Endothelial cell of umbilical vein (primary cell): Measurements from ENCODE around the gene TBC1D7. TPM values are rescaled to one million over a fixed set of nuclear protein-coding genes. Genes with fewer than 3 reads are reported as not detected.

Experiments used
- BruUV-seq: library from RNA; stranded (reverse); fragments of 400-500 nt; replicated peaks from 2 replicates; lab custom pipeline; 2021; lab: Mats Ljungman, UMichigan
- CTCF ChIA-PET: fragments of 300-600, 350-600 bp; sonication (Branson Sonifier 250); formaldehyde crosslinking; loops from one replicate; lab custom pipeline; 2021; ENCODE audit warnings: antibody characterized with exemption, inconsistent platforms; lab: Charles Lee
- POLR2A ChIA-PET: fragments of 300-600, 350-600 bp; sonication (Branson Sonifier 250); formaldehyde crosslinking; loops from one replicate; lab custom pipeline; 2021; ENCODE audit warnings: antibody characterized with exemption, inconsistent platforms; lab: Charles Lee
- DNase-seq: peaks from one replicate; pipeline ENCODE4 v3.0.0-alpha.2; 2011; ENCODE audit warnings: low read depth, low spot score
- FAIRE-seq: peaks from 2 replicates; lab custom pipeline; 2011; peaks lifted over from hg19 to GRCh38; lab: Jason Lieb, UNC
- H2AFZ ChIP-seq: 2 replicates; pipeline ENCODE4 v1.6.0; 2012; ENCODE audit warnings: low read depth, low read length, control low read depth, inconsistent platforms
- H3K27ac ChIP-seq: 2 replicates; pipeline ENCODE4 v1.5.1; 2011; ENCODE audit warnings: low read depth, mild to moderate bottlenecking, control low read depth, low read length, moderate library complexity; ENCODE audit not compliant: insufficient read depth
- H3K27me3 ChIP-seq, 2 experiments: 2 replicates each; pipeline versions ENCODE4 v1.6.0 to v1.6.1; 2011; ENCODE audit warnings: low read length in 2 of 2, mixed read lengths in 1 of 2; ENCODE audit not compliant: control insufficient read depth in 2 of 2, insufficient read depth in 2 of 2
- H3K36me3 ChIP-seq, 2 experiments: 2 replicates in 1 of 2; 3 replicates in 1 of 2; pipeline ENCODE4 v1.5.1; 2011; ENCODE audit warnings: low read length in 2 of 2, mild to moderate bottlenecking in 1 of 2, moderate library complexity in 1 of 2; ENCODE audit not compliant: control insufficient read depth in 2 of 2, insufficient read depth in 2 of 2; ENCODE audit errors: extremely low read depth in 1 of 2
- H3K4me1 ChIP-seq: 3 replicates; pipeline ENCODE4 v1.5.1; 2011; ENCODE audit warnings: mild to moderate bottlenecking, low read length; ENCODE audit not compliant: control insufficient read depth, insufficient read depth; ENCODE audit errors: extremely low read depth
- H3K4me2 ChIP-seq: 2 replicates; pipeline ENCODE4 v1.6.1; 2011; ENCODE audit warnings: low read length, control low read depth, mixed read lengths; ENCODE audit not compliant: insufficient read depth
- H3K4me3 ChIP-seq, 3 experiments: fragments of 200-600 bp in 1 of 3; sonication (generic), shearing (Covaris generic) in 1 of 3; replicated peaks in 1 of 3; 2 replicates each; pipeline ENCODE4 v1.5.1; 2011 to 2016; ENCODE audit warnings: control low read depth in 3 of 3, low read length in 3 of 3, mild to moderate bottlenecking in 2 of 3, inconsistent platforms in 1 of 3, low read depth in 1 of 3, moderate library complexity in 1 of 3; ENCODE audit not compliant: insufficient read depth in 1 of 3
- H3K79me2 ChIP-seq: 2 replicates; pipeline ENCODE4 v1.6.0; 2012; ENCODE audit warnings: low read length, inconsistent platforms; ENCODE audit not compliant: control insufficient read depth, insufficient read depth
- H3K9ac ChIP-seq: replicated peaks from 2 replicates; pipeline ENCODE3; 2011; ENCODE audit warnings: low read length, control low read depth; ENCODE audit not compliant: insufficient read depth; ENCODE audit errors: extremely low read depth
- H3K9me1 ChIP-seq: replicated peaks from 3 replicates; pipeline ENCODE4 v1.6.0; 2011; ENCODE audit warnings: mild to moderate bottlenecking, low read length; ENCODE audit not compliant: control insufficient read depth, insufficient read depth; ENCODE audit errors: extremely low read depth
- H3K9me3 ChIP-seq: replicated peaks from 2 replicates; pipeline ENCODE4 v1.5.1; 2012; ENCODE audit warnings: low read length, inconsistent platforms; ENCODE audit not compliant: control insufficient read depth, insufficient read depth
- H4K20me1 ChIP-seq: replicated peaks from 2 replicates; pipeline ENCODE3; 2011; ENCODE audit warnings: mild to moderate bottlenecking, low read length; ENCODE audit not compliant: control insufficient read depth, insufficient read depth; ENCODE audit errors: extremely low read depth
- CTCF ChIP-seq, 2 donors: IDR thresholded peaks; 1 replicate in 1 of 2; 2 replicates in 1 of 2; pipeline ENCODE4 v1.5.1; 2011; ENCODE audit warnings: low read length in 2 of 2, mild to moderate bottlenecking in 2 of 2, moderate library complexity in 2 of 2, control low read depth in 1 of 2, inconsistent platforms in 1 of 2, low read depth in 1 of 2; ENCODE audit not compliant: insufficient read depth in 1 of 2; ENCODE audit errors: extremely low read depth in 1 of 2
- EZH2 ChIP-seq: IDR thresholded peaks from 2 replicates; pipeline ENCODE4 v1.6.1; 2012; ENCODE audit warnings: borderline replicate concordance, low read depth, mild to moderate bottlenecking, moderate library complexity, low read length, inconsistent platforms; ENCODE audit not compliant: severe bottlenecking
- FOS ChIP-seq: IDR thresholded peaks from 2 replicates; pipeline ENCODE4 v1.6.1; 2011; ENCODE audit warnings: mild to moderate bottlenecking, low read length, moderate library complexity, borderline replicate concordance; ENCODE audit not compliant: insufficient read depth
- GATA2 ChIP-seq: IDR thresholded peaks from 2 replicates; pipeline ENCODE4 v1.7.0; 2011; ENCODE audit warnings: low read depth, mild to moderate bottlenecking, moderate library complexity, mixed read lengths, low read length; ENCODE audit not compliant: insufficient read length, insufficient read depth
- MYC ChIP-seq: IDR thresholded peaks from one replicate; pipeline ENCODE4 v1.6.1; 2011; ENCODE audit warnings: mild to moderate bottlenecking, low read depth, low read length
- POLR2A ChIP-seq: IDR thresholded peaks from 2 replicates; pipeline ENCODE4 v1.6.1; 2012; ENCODE audit warnings: low read depth, mild to moderate bottlenecking, control low read depth, low read length
- dilution Hi-C: fragments of 300-500 bp; cut with MboI; formaldehyde crosslinking; loops from one replicate; pipeline ENCODE4 v1.15.0; 2019; ENCODE audit warnings: low sequenced_read_pairs; ENCODE audit not compliant: extremely low pct_ligation_motif_present
- intact Hi-C: fragments of 100-400 bp; cut with micrococcal nuclease; formaldehyde crosslinking; loops from one replicate; pipeline ENCODE4 v1.10.0; 2022
- polyA plus RNA-seq, 4 experiments: library from polyadenylated mRNA; depleted of rRNA in 3 of 4; stranded (reverse) in 3 of 4; unstranded in 1 of 4; fragments of >200 nt; gene quantifications; 2 replicates each; pipeline versions ENCODE4 v1.2.1 to v1.2.3, GENCODE V29; 2011 to 2012; ENCODE audit warnings: missing spikeins in 1 of 4
- total RNA-seq: library from RNA; stranded (reverse); gene quantifications from 2 replicates; pipeline ENCODE4 v1.2.3, GENCODE V29; 2021

Gene TBC1D7
- total and polyA plus RNA-seq, 2 donors (not counting 3 experiments of a cell fraction or from before 2014, with no cell fraction given) = 26.6 to 28.1 TPM

- ChIA-PET POLR2A (no interaction called here), CTCF (interaction anchor here (1.3 kb wide), 1 partner anchor 121 kb away, joined by 3 read pairs; no protein-coding TSS in a partner anchor)
- no peak overlapping the region for H2AFZ ChIP-seq
- H3K4me3 ChIP-seq = no peak overlapping the region
- no peak overlapping the region for H3K9ac ChIP-seq
- no peaks in the 10 kb centered on the region for H3K4me1 ChIP-seq
- no peaks in the 10 kb centered on the region for H3K79me2 ChIP-seq
- H3K27ac ChIP-seq = no peak overlapping the region
- no peaks in the 10 kb centered on the region for H3K9me1 ChIP-seq
- BruUV-seq = no TSS peak
- FAIRE-seq = no peak
- DNase-seq = no peak
- TF ChIP-seq POLR2A (no peak), MYC (no peak), FOS (no peak), GATA2 (no peak), CTCF (IDR thresholded peaks at IDR 0.05; ENCODE audit: extremely low read depth in 1 of 2, insufficient read depth in 1 of 2, low read depth in 1 of 2, low read length in 2 of 2) (no peak), EZH2 (no peak)
- no peaks in the 10 kb centered on the region for H4K20me1 ChIP-seq
- no peaks in the 10 kb centered on the region for H3K27me3 ChIP-seq
- peaks cover 9 to 14% of the 10 kb centered on the region in 2 experiments for H3K36me3 ChIP-seq
- intact Hi-C loops (no loop called here), dilution Hi-C loops (no loop called here)
- H3K4me2 ChIP-seq = no peak overlapping the region
- no peaks in the 10 kb centered on the region for H3K9me3 ChIP-seq
Observed at GRCh38 chr6:13315896-13316295, 12.4 kb downstream of the TBC1D7 start.
